CD4-positive, alpha-beta T cell (primary cell): ENCODE data around the gene SLC37A1. TPM values are rescaled to one million over a fixed set of nuclear protein-coding genes. Genes with fewer than 3 reads are reported as not detected.

Experiments
- ATAC-seq: fragments of 200-7000 bp; cut with Tn5 transposase; one replicate; pipeline ENCODE4 v1.10.0; 2022; ENCODE audit warnings: mild to moderate bottlenecking; ENCODE audit not compliant: poor library complexity
- CTCF ChIA-PET: fragments of 350-600 bp; sonication (Branson Sonifier 250); formaldehyde crosslinking; loops from one replicate; lab custom pipeline; 2021; ENCODE audit warnings: antibody characterized with exemption, inconsistent platforms; lab: Charles Lee
- POLR2A ChIA-PET: fragments of 350-600 bp; sonication (Branson Sonifier 250); formaldehyde crosslinking; loops from one replicate; lab custom pipeline; 2021; ENCODE audit warnings: antibody characterized with exemption, inconsistent platforms; lab: Charles Lee
- DNase-seq, 14 experiments: peaks; one replicate each; pipeline ENCODE4 v3.0.0-alpha.2; 2013 to 2020; ENCODE audit warnings: mixed read lengths in 2 of 14
- H3K27ac ChIP-seq, 2 donors: one replicate each; pipeline versions ENCODE4 v1.5.1 to v1.7.0; 2013; ENCODE audit warnings: low read length in 2 of 2, low read depth in 1 of 2, mild to moderate bottlenecking in 1 of 2
- H3K27me3 ChIP-seq, 2 experiments: 1 replicate in 1 of 2; 2 replicates in 1 of 2; pipeline versions ENCODE4 v1.6.1 to v1.7.0; 2013; ENCODE audit warnings: low read length in 2 of 2, control low read depth in 1 of 2, mild to moderate bottlenecking in 1 of 2, moderate library complexity in 1 of 2; ENCODE audit not compliant: insufficient read depth in 2 of 2, control insufficient read depth in 1 of 2
- H3K36me3 ChIP-seq: one replicate; pipeline ENCODE4 v1.6.1; 2013; ENCODE audit warnings: low read length, control low read depth; ENCODE audit not compliant: insufficient read depth
- H3K4me1 ChIP-seq: one replicate; pipeline ENCODE4 v1.6.1; 2013; ENCODE audit warnings: low read length, control low read depth; ENCODE audit not compliant: insufficient read depth
- H3K4me3 ChIP-seq: one replicate; pipeline ENCODE4 v1.5.1; 2013; ENCODE audit warnings: mild to moderate bottlenecking, low read length, moderate library complexity
- H3K9me3 ChIP-seq, 2 experiments: 1 replicate in 1 of 2; 2 replicates in 1 of 2; pipeline versions ENCODE4 v1.6.1 to v1.7.0; 2013; ENCODE audit warnings: low read length in 2 of 2, mild to moderate bottlenecking in 2 of 2, control low read depth in 1 of 2, moderate library complexity in 1 of 2; ENCODE audit not compliant: control insufficient read depth in 1 of 2, insufficient read depth in 1 of 2
- H3K27ac Mint-ChIP-seq: one replicate; pipeline ENCODE4 v1.8.0; 2020; ENCODE audit warnings: mixed read lengths
- H3K27me3 Mint-ChIP-seq: one replicate; pipeline ENCODE4 v1.8.0; 2021; ENCODE audit warnings: mixed read lengths
- H3K36me3 Mint-ChIP-seq: one replicate; pipeline ENCODE4 v1.8.0; 2021; ENCODE audit warnings: low read depth, mixed read lengths
- H3K4me1 Mint-ChIP-seq: one replicate; pipeline ENCODE4 v1.8.0; 2021; ENCODE audit warnings: low read depth, mixed read lengths
- H3K4me3 Mint-ChIP-seq: one replicate; pipeline ENCODE4 v1.8.0; 2020; ENCODE audit warnings: mild to moderate bottlenecking, mixed read lengths
- H3K9me3 Mint-ChIP-seq: one replicate; pipeline ENCODE4 v1.8.0; 2020; ENCODE audit warnings: mixed read lengths
- intact Hi-C, 2 experiments: fragments of 100-400 bp; cut with DNase I in 1 of 2; cut with micrococcal nuclease in 1 of 2; formaldehyde crosslinking; loops; one replicate each; pipeline versions ENCODE4 v1.15.1 to v1.9.0; 2023 to 2025; cut with DNase I, micrococcal nuclease
- total RNA-seq, 174 experiments: library from RNA in 2 of 174; stranded (reverse) in 2 of 174; gene quantifications; one replicate each; pipeline ENCODE4 v1.2.3 and lab custom pipeline; 2021 to 2026
- TF ChIP-seq, protein P1 (sequence below): fragments of 200-600 bp; IDR thresholded peaks from one replicate; pipeline ENCODE4 v1.8.0; 2022; ENCODE audit warnings: antibody characterized with exemption, mild to moderate bottlenecking

The SLC37A1 gene
- total RNA-seq, 2 experiments from 2014 or later: 16.4 to 16.7 TPM

DNA sequence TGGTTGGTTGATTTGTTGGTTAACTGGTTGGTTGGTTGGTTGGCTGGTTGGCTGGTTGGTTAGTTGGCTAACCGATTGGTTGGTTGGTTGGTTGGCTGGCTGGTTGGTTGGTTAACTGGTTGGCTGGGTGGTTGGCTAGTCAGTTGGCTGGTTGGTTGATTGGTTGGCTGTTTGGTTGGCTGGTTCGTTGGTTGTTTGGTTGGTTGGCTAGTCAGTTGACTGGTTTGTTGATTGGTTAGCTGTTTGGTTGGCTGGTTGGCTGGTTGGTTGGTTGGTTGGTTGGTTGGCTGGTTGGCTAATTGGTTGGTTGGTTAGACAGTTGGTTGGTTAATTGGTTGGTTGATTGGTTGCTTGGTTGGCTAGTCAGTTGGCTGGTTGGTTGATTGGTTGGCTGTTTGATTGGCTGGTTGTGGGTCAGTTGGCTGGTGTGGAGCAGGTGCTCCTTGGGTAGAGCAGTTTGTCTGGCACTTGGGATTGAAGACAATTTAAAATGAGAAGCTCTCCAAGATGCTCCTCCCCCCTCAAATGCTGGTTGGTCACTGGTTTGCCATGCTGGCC, 24.6 kb upstream of the SLC37A1 start:
- no peak overlapping the region for H3K4me3 ChIP-seq
- H3K36me3 ChIP-seq: no peaks in the 10 kb centered on the region
- TF ChIP-seq, protein P1, sequence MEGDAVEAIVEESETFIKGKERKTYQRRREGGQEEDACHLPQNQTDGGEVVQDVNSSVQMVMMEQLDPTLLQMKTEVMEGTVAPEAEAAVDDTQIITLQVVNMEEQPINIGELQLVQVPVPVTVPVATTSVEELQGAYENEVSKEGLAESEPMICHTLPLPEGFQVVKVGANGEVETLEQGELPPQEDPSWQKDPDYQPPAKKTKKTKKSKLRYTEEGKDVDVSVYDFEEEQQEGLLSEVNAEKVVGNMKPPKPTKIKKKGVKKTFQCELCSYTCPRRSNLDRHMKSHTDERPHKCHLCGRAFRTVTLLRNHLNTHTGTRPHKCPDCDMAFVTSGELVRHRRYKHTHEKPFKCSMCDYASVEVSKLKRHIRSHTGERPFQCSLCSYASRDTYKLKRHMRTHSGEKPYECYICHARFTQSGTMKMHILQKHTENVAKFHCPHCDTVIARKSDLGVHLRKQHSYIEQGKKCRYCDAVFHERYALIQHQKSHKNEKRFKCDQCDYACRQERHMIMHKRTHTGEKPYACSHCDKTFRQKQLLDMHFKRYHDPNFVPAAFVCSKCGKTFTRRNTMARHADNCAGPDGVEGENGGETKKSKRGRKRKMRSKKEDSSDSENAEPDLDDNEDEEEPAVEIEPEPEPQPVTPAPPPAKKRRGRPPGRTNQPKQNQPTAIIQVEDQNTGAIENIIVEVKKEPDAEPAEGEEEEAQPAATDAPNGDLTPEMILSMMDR: no peak
- Mint-ChIP-seq H3K27ac (no peak overlapping the region), H3K27me3 (peaks cover 13% of the 10 kb centered on the region), H3K4me3 (no peak overlapping the region), H3K4me1 (peaks cover 6% of the 10 kb centered on the region), H3K36me3 (no peaks in the 10 kb centered on the region), H3K9me3 (no peaks in the 10 kb centered on the region)
- H3K27me3 ChIP-seq: no peaks in the 10 kb centered on the region
- no peak for ATAC-seq
- H3K27ac ChIP-seq: no peak overlapping the region
- H3K9me3 ChIP-seq: peaks cover 0 to 6% of the 10 kb centered on the region in 2 experiments
- CTCF ChIA-PET: no interaction called here
- POLR2A ChIA-PET: no interaction called here
- H3K4me1 ChIP-seq: peaks cover 3% of the 10 kb centered on the region
- no peak for DNase-seq
- intact Hi-C loops: loop anchor here in 1 of 2 experiments (1.0 kb wide), 1 partner anchor 24 kb away; no protein-coding TSS in a partner anchor

DNA sequence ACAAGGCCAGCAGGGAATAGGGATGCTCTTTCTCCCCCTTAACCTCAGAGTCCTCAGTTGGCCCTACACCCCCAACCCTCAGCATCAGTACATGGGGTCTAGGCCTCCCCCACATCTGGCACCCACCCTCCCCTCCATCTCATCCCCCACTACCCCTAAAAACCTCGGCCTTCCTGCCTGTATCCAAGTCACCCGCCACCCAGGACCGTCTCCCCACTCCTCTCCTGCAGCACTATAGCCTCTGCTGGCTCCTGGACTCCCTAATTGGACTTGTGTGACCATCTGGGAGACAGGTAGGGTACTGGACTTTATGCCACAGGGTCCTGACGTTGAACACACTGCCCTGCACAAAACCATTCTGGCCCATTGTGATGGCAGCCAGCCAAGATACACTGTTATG, 23.7 kb upstream of the SLC37A1 start:
- Histone ChIP-seq H3K36me3 (no peaks in the 10 kb centered on the region), H3K27me3 (no peaks in the 10 kb centered on the region), H3K9me3 (peaks cover 0 to 6% of the 10 kb centered on the region in 2 experiments), H3K27ac (no peak overlapping the region), H3K4me3 (no peak overlapping the region), H3K4me1 (peaks cover 3% of the 10 kb centered on the region)
- Mint-ChIP-seq H3K36me3 (no peaks in the 10 kb centered on the region), H3K27ac (no peak overlapping the region), H3K27me3 (peaks cover 13% of the 10 kb centered on the region), H3K4me3 (no peak overlapping the region), H3K4me1 (peaks cover 6% of the 10 kb centered on the region), H3K9me3 (no peaks in the 10 kb centered on the region)
- CTCF ChIA-PET: no interaction called here
- ATAC-seq (no peak), DNase-seq (no peak)
- POLR2A ChIA-PET: interaction anchor here (1.2 kb wide), 1 partner anchor 38 kb away, joined by 4 read pairs; no protein-coding TSS in a partner anchor
- intact Hi-C loops: loop anchor here in 1 of 2 experiments (1.0 to 5.0 kb wide), 2 partner anchors 25 to 38 kb away; no protein-coding TSS in a partner anchor
- TF ChIP-seq, protein P1: no peak

DNA sequence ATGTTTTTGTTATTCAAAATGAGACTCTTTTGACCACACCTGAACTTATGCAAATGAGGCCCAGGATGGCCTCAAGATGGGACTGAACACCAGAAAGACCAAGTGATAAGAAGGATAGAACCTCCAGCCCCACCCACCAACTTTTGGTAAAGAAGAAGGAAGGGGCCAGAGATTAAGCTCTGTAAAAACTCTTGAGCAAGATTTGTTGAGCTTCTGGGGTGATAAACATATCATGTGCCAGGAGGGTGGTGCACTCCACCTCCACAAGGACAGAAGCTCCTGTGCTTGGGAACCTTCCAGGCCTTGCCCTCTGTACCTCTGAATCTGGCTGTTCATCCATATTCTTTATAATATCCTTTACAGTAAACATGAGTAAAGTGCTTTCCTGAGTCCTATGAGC, 22.9 kb upstream of the SLC37A1 start:
- H3K27ac ChIP-seq: no peak overlapping the region
- peaks cover 0 to 6% of the 10 kb centered on the region in 2 experiments for H3K9me3 ChIP-seq
- intact Hi-C loops: loop anchor here in 1 of 2 experiments (5.0 kb wide), 1 partner anchor 38 kb away; no protein-coding TSS in a partner anchor
- ATAC-seq: no peak
- H3K4me3 ChIP-seq: no peak overlapping the region
- H3K4me3 Mint-ChIP-seq: no peak overlapping the region
- H3K4me1 Mint-ChIP-seq: peaks cover 8% of the 10 kb centered on the region
- no peak for DNase-seq
- H3K27ac Mint-ChIP-seq: no peak overlapping the region
- POLR2A ChIA-PET: interaction anchor here (1.2 kb wide), 1 partner anchor 37 kb away, joined by 4 read pairs; no protein-coding TSS in a partner anchor
- H3K36me3 Mint-ChIP-seq: no peaks in the 10 kb centered on the region
- CTCF ChIA-PET: no interaction called here
- H3K36me3 ChIP-seq: no peaks in the 10 kb centered on the region
- H3K9me3 Mint-ChIP-seq: no peaks in the 10 kb centered on the region
- H3K27me3 Mint-ChIP-seq: peaks cover 13% of the 10 kb centered on the region
- TF ChIP-seq, protein P1: no peak
- H3K27me3 ChIP-seq: no peaks in the 10 kb centered on the region
- H3K4me1 ChIP-seq: peaks cover 7% of the 10 kb centered on the region
